ACC112 (cell line): ENCODE results near the gene UNC5C.

ENCODE experiments used
- H2AFZ ChIP-seq: fragments of 200-600 bp; sonication (generic); one replicate; pipeline ENCODE4 v1.6.0; 2017; ENCODE audit warnings: antibody characterized with exemption, low read length; ENCODE audit not compliant: unreplicated experiment
- H3K27ac ChIP-seq: fragments of 200-600 bp; sonication (generic); 2 replicates; pipeline ENCODE4 v1.5.1; 2014; ENCODE audit warnings: low read depth, mild to moderate bottlenecking, antibody characterized with exemption, low read length, moderate library complexity
- H3K27me3 ChIP-seq: fragments of 200-600 bp; sonication (generic); 2 replicates; pipeline ENCODE4 v1.6.1; 2014; ENCODE audit warnings: mild to moderate bottlenecking, antibody characterized with exemption, low read length, moderate library complexity, mixed read lengths; ENCODE audit not compliant: insufficient read depth
- H3K36me3 ChIP-seq: fragments of 200-600 bp; sonication (generic); 2 replicates; pipeline ENCODE4 v1.6.1; 2016; ENCODE audit warnings: mild to moderate bottlenecking, antibody characterized with exemption, low read length, moderate library complexity, mixed read lengths; ENCODE audit not compliant: insufficient read depth
- H3K4me1 ChIP-seq: fragments of 200-600 bp; sonication (generic); one replicate; pipeline ENCODE4 v1.6.1; 2016; ENCODE audit warnings: low read length, mixed read lengths; ENCODE audit not compliant: insufficient read depth, unreplicated experiment, control insufficient read depth
- H3K4me3 ChIP-seq: fragments of 200-600 bp; sonication (generic); 2 replicates; pipeline ENCODE4 v1.5.1; 2014; ENCODE audit warnings: mild to moderate bottlenecking, low read depth, low read length
- H3K79me2 ChIP-seq: fragments of 200-600 bp; sonication (generic); one replicate; pipeline ENCODE4 v1.6.0; 2016; ENCODE audit warnings: low read length; ENCODE audit not compliant: control insufficient read depth, unreplicated experiment, insufficient read depth

UNC5C gene

GRCh38 chr4:95377366-95377900, 171.3 kb downstream of the UNC5C start:
- no peak overlapping the region for H2AFZ ChIP-seq
- H3K27me3 ChIP-seq = 0 out of 2 replicates have a peak, but pooled peaks cover 4% of the 10 kb centered on the region
- no peaks in the 10 kb centered on the region for H3K79me2 ChIP-seq
- H3K27ac ChIP-seq = no peak overlapping the region
- H3K4me3 ChIP-seq = no peak overlapping the region
- no peaks in the 10 kb centered on the region for H3K4me1 ChIP-seq
- H3K36me3 ChIP-seq = no peaks in the 10 kb centered on the region

GRCh38 chr4:95371476-95372224, 177.1 kb downstream of the UNC5C start:
- H3K27ac ChIP-seq = no peak overlapping the region
- H3K27me3 ChIP-seq = no peaks in the 10 kb centered on the region
- H3K4me1 ChIP-seq = no peaks in the 10 kb centered on the region
- no peak overlapping the region for H2AFZ ChIP-seq
- no peaks in the 10 kb centered on the region for H3K36me3 ChIP-seq
- H3K79me2 ChIP-seq = no peaks in the 10 kb centered on the region
- no peak overlapping the region for H3K4me3 ChIP-seq

GRCh38 chr4:95367824-95368223, 180.9 kb downstream of the UNC5C start:
- no peak overlapping the region for H2AFZ ChIP-seq
- H3K79me2 ChIP-seq = no peaks in the 10 kb centered on the region
- no peaks in the 10 kb centered on the region for H3K36me3 ChIP-seq
- no peak overlapping the region for H3K4me3 ChIP-seq
- H3K4me1 ChIP-seq = no peaks in the 10 kb centered on the region
- no peak overlapping the region for H3K27ac ChIP-seq
- H3K27me3 ChIP-seq = no peaks in the 10 kb centered on the region

- Histone ChIP-seq H3K27me3 (no peaks in the 10 kb centered on the region), H2AFZ (no peak overlapping the region), H3K27ac (no peak overlapping the region), H3K4me3 (no peak overlapping the region), H3K79me2 (no peaks in the 10 kb centered on the region), H3K4me1 (no peaks in the 10 kb centered on the region), H3K36me3 (no peaks in the 10 kb centered on the region)
Measured at GRCh38 chr4:95363966-95364365, 184.8 kb downstream of the UNC5C start.

- H2AFZ ChIP-seq = peak overlapping the region; percentile 40
- no peak overlapping the region for H3K27ac ChIP-seq
- H3K79me2 ChIP-seq = no peaks in the 10 kb centered on the region
- no peaks in the 10 kb centered on the region for H3K36me3 ChIP-seq
- no peaks in the 10 kb centered on the region for H3K4me1 ChIP-seq
- H3K27me3 ChIP-seq = no peaks in the 10 kb centered on the region
- H3K4me3 ChIP-seq = peak overlapping the region; percentile 47; the same call in 1 of the 2 replicates
Measured at GRCh38 chr4:95363559-95363925, 185.2 kb downstream of the UNC5C start.

- H3K4me3 ChIP-seq = peak overlapping the region; percentile 47
- no peaks in the 10 kb centered on the region for H3K79me2 ChIP-seq
- no peaks in the 10 kb centered on the region for H3K27me3 ChIP-seq
- H3K27ac ChIP-seq = no peak overlapping the region
- H2AFZ ChIP-seq = peak overlapping the region; percentile 40
- no peaks in the 10 kb centered on the region for H3K4me1 ChIP-seq
- no peaks in the 10 kb centered on the region for H3K36me3 ChIP-seq
Measured at GRCh38 chr4:95362906-95363558, 185.7 kb downstream of the UNC5C start.

- no peak overlapping the region for H3K27ac ChIP-seq
- H3K36me3 ChIP-seq = no peaks in the 10 kb centered on the region
- H3K27me3 ChIP-seq = no peaks in the 10 kb centered on the region
- H2AFZ ChIP-seq = no peak overlapping the region
- H3K79me2 ChIP-seq = no peaks in the 10 kb centered on the region
- H3K4me1 ChIP-seq = no peaks in the 10 kb centered on the region
- no peak overlapping the region for H3K4me3 ChIP-seq
Measured at GRCh38 chr4:95362066-95362465, 186.7 kb downstream of the UNC5C start.

GRCh38 chr4:95361696-95361965, 187.1 kb downstream of the UNC5C start:
- H3K27ac ChIP-seq = no peak overlapping the region
- H2AFZ ChIP-seq = no peak overlapping the region
- no peaks in the 10 kb centered on the region for H3K36me3 ChIP-seq
- H3K27me3 ChIP-seq = no peaks in the 10 kb centered on the region
- H3K4me3 ChIP-seq = no peak overlapping the region
- H3K79me2 ChIP-seq = no peaks in the 10 kb centered on the region
- no peaks in the 10 kb centered on the region for H3K4me1 ChIP-seq

GRCh38 chr4:95360906-95361695, 187.7 kb downstream of the UNC5C start:
- Histone ChIP-seq H3K4me3 (no peak overlapping the region), H2AFZ (no peak overlapping the region), H3K27ac (no peak overlapping the region), H3K79me2 (no peaks in the 10 kb centered on the region), H3K27me3 (no peaks in the 10 kb centered on the region), H3K4me1 (no peaks in the 10 kb centered on the region), H3K36me3 (no peaks in the 10 kb centered on the region)

- H3K4me1 ChIP-seq = no peaks in the 10 kb centered on the region
- no peaks in the 10 kb centered on the region for H3K79me2 ChIP-seq
- H3K36me3 ChIP-seq = no peaks in the 10 kb centered on the region
- H2AFZ ChIP-seq = no peak overlapping the region
- H3K27ac ChIP-seq = no peak overlapping the region
- H3K4me3 ChIP-seq = no peak overlapping the region
- no peaks in the 10 kb centered on the region for H3K27me3 ChIP-seq
Measured at GRCh38 chr4:95360256-95360903, 188.4 kb downstream of the UNC5C start.
